GM12878 (cell line): ENCODE results near the gene MAP2K1. TPM values are rescaled to one million over a fixed set of nuclear protein-coding genes. Genes with fewer than 3 reads are reported as not detected.

Source experiments
- ATAC-seq: fragments of 200-7000 bp; cut with Tn5 transposase; 3 replicates; pipeline ENCODE4 v1.9.1; 2020; ENCODE audit warnings: mild to moderate bottlenecking, moderate library complexity
- BruUV-seq: library from RNA; stranded (reverse); fragments of 400-500 nt; replicated peaks from 2 replicates; lab custom pipeline; 2021; lab: Mats Ljungman, UMichigan
- CTCF ChIA-PET: fragments of 300-600 bp; sonication (Branson Sonifier 250); formaldehyde crosslinking; extraction: SDS; loops from one replicate; lab custom pipeline; 2021; ENCODE audit warnings: inconsistent platforms; lab: Yijun Ruan, JAX
- POLR2A ChIA-PET: fragments of 350-600 bp; formaldehyde crosslinking; extraction: SDS; loops from one replicate; lab custom pipeline; 2021; ENCODE audit warnings: inconsistent platforms; lab: Charles Lee
- RAD21 ChIA-PET: fragments of 300-600 bp; sonication (Branson Sonifier 250); formaldehyde crosslinking; loops from one replicate; lab custom pipeline; 2023; ENCODE audit warnings: antibody characterized with exemption; ENCODE audit not compliant: unreplicated experiment; lab: Charles Lee
- SMC1A ChIA-PET: fragments of 300-600 bp; sonication (Branson Sonifier 250); formaldehyde crosslinking; loops from one replicate; lab custom pipeline; 2023; ENCODE audit not compliant: unreplicated experiment, uncharacterized antibody; lab: Charles Lee
- DNase-seq: peaks from one replicate; pipeline ENCODE4 v3.0.0-alpha.2; 2011; ENCODE audit warnings: low read depth, low spot score
- FAIRE-seq: peaks from 3 replicates; lab custom pipeline; 2011; peaks lifted over from hg19 to GRCh38; lab: Jason Lieb, UNC
- H2AFZ ChIP-seq: 2 replicates; pipeline ENCODE4 v1.6.0; 2011; ENCODE audit warnings: low read depth, low read length, control low read depth; ENCODE audit not compliant: control insufficient read depth
- H3K27ac ChIP-seq: 2 replicates; pipeline ENCODE4 v1.5.1; 2011; ENCODE audit warnings: control low read depth; ENCODE audit not compliant: control insufficient read depth, insufficient read depth
- H3K27me3 ChIP-seq, 2 experiments: replicated peaks in 1 of 2; 2 replicates each; pipeline versions ENCODE4 v1.6.0 to v1.6.1; 2011; ENCODE audit warnings: low read length in 1 of 2; ENCODE audit not compliant: control insufficient read depth in 2 of 2, insufficient read depth in 2 of 2
- H3K36me3 ChIP-seq, 2 experiments: 2 replicates each; pipeline ENCODE4 v1.5.1; 2011; ENCODE audit warnings: low read length in 1 of 2; ENCODE audit not compliant: control insufficient read depth in 2 of 2, insufficient read depth in 2 of 2
- H3K4me1 ChIP-seq: 2 replicates; pipeline ENCODE4 v1.6.1; 2011; ENCODE audit warnings: mild to moderate bottlenecking, low read length, moderate library complexity, mixed read lengths; ENCODE audit not compliant: control insufficient read depth, insufficient read depth
- H3K4me2 ChIP-seq: 2 replicates; pipeline ENCODE4 v1.6.0; 2011; ENCODE audit warnings: control low read depth; ENCODE audit not compliant: control insufficient read depth, insufficient read depth
- H3K4me3 ChIP-seq: fragments of 200-600 bp; sonication (generic); 2 replicates; pipeline ENCODE4 v1.5.1; 2016
- H3K79me2 ChIP-seq: 2 replicates; pipeline ENCODE4 v1.6.0; 2011; ENCODE audit warnings: low read length; ENCODE audit not compliant: control insufficient read depth, insufficient read depth
- H3K9ac ChIP-seq: 2 replicates; pipeline ENCODE4 v1.8.0; 2011; ENCODE audit warnings: low read length, control low read depth, mixed read lengths; ENCODE audit not compliant: control insufficient read depth, insufficient read depth
- H3K9me3 ChIP-seq: replicated peaks from 3 replicates; pipeline ENCODE4 v1.5.1; 2011; ENCODE audit warnings: mild to moderate bottlenecking, low read length; ENCODE audit not compliant: control insufficient read depth, insufficient read depth
- H4K20me1 ChIP-seq: 2 replicates; pipeline ENCODE4 v1.6.0; 2011; ENCODE audit not compliant: control insufficient read depth, insufficient read depth
- ASH2L ChIP-seq: fragments of 300-600, 200-600 bp; sonication (generic); IDR thresholded peaks from 2 replicates; pipeline ENCODE4 v1.6.1; 2017; ENCODE audit warnings: low read depth, mild to moderate bottlenecking, borderline replicate concordance
- ATF2 ChIP-seq: IDR thresholded peaks from 2 replicates; pipeline ENCODE4 v1.6.1; 2012; ENCODE audit warnings: low read length, inconsistent platforms
- ATF3 ChIP-seq: IDR thresholded peaks from 2 replicates; pipeline ENCODE4 v1.6.1; 2011; ENCODE audit warnings: low read depth, mild to moderate bottlenecking, low read length, moderate library complexity, borderline replicate concordance; ENCODE audit errors: extremely low read depth
- BRCA1 ChIP-seq: IDR thresholded peaks from 2 replicates; pipeline ENCODE4 v1.6.1; 2011; ENCODE audit warnings: low read depth, low read length, improper control_type of control experiment
- CREM ChIP-seq: IDR thresholded peaks from 2 replicates; pipeline ENCODE4 v1.6.1; 2014; ENCODE audit warnings: antibody characterized with exemption, low read depth
- ETV6 ChIP-seq, 2 experiments: fragments of 450-650 bp in 1 of 2; IDR thresholded peaks in 1 of 2; conservative IDR thresholded peaks in 1 of 2; 2 replicates each; pipeline ENCODE4 v1.6.1; 2014; ENCODE audit warnings: antibody characterized with exemption in 1 of 2, borderline replicate concordance in 1 of 2, low read depth in 1 of 2, mild to moderate bottlenecking in 1 of 2, moderate library complexity in 1 of 2
- HDAC6 ChIP-seq: fragments of 200-600 bp; sonication (generic); IDR thresholded peaks from one replicate; pipeline ENCODE4 v1.8.0; 2017; ENCODE audit warnings: antibody characterized with exemption; ENCODE audit not compliant: unreplicated experiment
- IKZF1 ChIP-seq: fragments of 450-650 bp; conservative IDR thresholded peaks from 2 replicates; pipeline ENCODE4 v1.6.1; 2017; ENCODE audit warnings: antibody characterized with exemption, mild to moderate bottlenecking
- MYC ChIP-seq: IDR thresholded peaks from 2 replicates; pipeline ENCODE4 v1.6.1; 2011; ENCODE audit warnings: mild to moderate bottlenecking, low read length, moderate library complexity, inconsistent platforms; ENCODE audit not compliant: insufficient read depth, insufficient replicate concordance, insufficient read length, severe bottlenecking
- NBN ChIP-seq: fragments of 450-650 bp; IDR thresholded peaks from 2 replicates; pipeline ENCODE4 v1.6.1; 2016
- NR2F1 ChIP-seq: fragments of 450-650 bp; conservative IDR thresholded peaks from 2 replicates; pipeline ENCODE4 v1.6.1; 2017; ENCODE audit warnings: mild to moderate bottlenecking
- POLR2AphosphoS5 ChIP-seq: IDR thresholded peaks from 2 replicates; pipeline ENCODE4 v1.6.1; 2011; ENCODE audit warnings: mild to moderate bottlenecking, low read length, inconsistent platforms
- RELA ChIP-seq: fragments of 450-650 bp; IDR thresholded peaks from 2 replicates; pipeline ENCODE4 v1.8.0; 2014; ENCODE audit warnings: borderline replicate concordance; ENCODE audit not compliant: partially characterized antibody
- WGBS: methylation state at CpG from one replicate; pipeline ENCODE4 v1.1.6; 2016; ENCODE audit warnings: low lambda C conversion rate; ENCODE audit not compliant: insufficient replicate concordance, insufficient coverage; ENCODE audit errors: missing lambda C conversion rate; 5-methylcytosine and 5-hydroxymethylcytosine counted together
- in situ Hi-C: fragments of 300-500 bp; cut with MboI; formaldehyde crosslinking; loops from 9 replicates; pipeline ENCODE4 v1.14.3; 2018; ENCODE audit warnings: mixed read lengths
- intact Hi-C: fragments of 100-400 bp; cut with micrococcal nuclease; formaldehyde crosslinking; loops from one replicate; pipeline ENCODE4 v1.14.2; 2022; ENCODE audit not compliant: unreplicated experiment
- polyA plus RNA-seq, 11 experiments: library from polyadenylated mRNA; depleted of rRNA in 4 of 11; unstranded in 6 of 11; stranded (reverse) in 5 of 11; fragments of >200 nt; fragmentation: Nextera tagmentation in 4 of 11; fragmentation: Illumina TruSeq in 1 of 11; extraction: Ambion mirVana in 4 of 11; extraction: Trizol in 1 of 11; gene quantifications; 1 replicate in 1 of 11; 2 replicates in 10 of 11; pipeline versions ENCODE4 v1.2.1 to v1.2.3, GENCODE V29; 2011 to 2016; ENCODE audit warnings: inconsistent platforms in 2 of 11, missing spikeins in 2 of 11, low read depth in 1 of 11
- total RNA-seq, 4 experiments: library from RNA; depleted of rRNA in 3 of 4; stranded (reverse); fragments of >200 nt in 3 of 4; fragmentation: Illumina TruSeq in 1 of 4; extraction: Trizol in 1 of 4; gene quantifications; 2 replicates each; pipeline versions ENCODE4 v1.2.1 to v1.2.3, GENCODE V29; 2013 to 2021
- TF ChIP-seq, protein P1 (sequence below): IDR thresholded peaks from 2 replicates; pipeline ENCODE4 v1.6.1; 2012; ENCODE audit warnings: mild to moderate bottlenecking, low read depth, low read length

MAP2K1 gene
- total and polyA plus RNA-seq, 10 of the 15 experiments (the other 5 are each of a cell fraction or from before 2014, with no cell fraction given): 11.2 to 112 (median 56.6) TPM

DNA sequence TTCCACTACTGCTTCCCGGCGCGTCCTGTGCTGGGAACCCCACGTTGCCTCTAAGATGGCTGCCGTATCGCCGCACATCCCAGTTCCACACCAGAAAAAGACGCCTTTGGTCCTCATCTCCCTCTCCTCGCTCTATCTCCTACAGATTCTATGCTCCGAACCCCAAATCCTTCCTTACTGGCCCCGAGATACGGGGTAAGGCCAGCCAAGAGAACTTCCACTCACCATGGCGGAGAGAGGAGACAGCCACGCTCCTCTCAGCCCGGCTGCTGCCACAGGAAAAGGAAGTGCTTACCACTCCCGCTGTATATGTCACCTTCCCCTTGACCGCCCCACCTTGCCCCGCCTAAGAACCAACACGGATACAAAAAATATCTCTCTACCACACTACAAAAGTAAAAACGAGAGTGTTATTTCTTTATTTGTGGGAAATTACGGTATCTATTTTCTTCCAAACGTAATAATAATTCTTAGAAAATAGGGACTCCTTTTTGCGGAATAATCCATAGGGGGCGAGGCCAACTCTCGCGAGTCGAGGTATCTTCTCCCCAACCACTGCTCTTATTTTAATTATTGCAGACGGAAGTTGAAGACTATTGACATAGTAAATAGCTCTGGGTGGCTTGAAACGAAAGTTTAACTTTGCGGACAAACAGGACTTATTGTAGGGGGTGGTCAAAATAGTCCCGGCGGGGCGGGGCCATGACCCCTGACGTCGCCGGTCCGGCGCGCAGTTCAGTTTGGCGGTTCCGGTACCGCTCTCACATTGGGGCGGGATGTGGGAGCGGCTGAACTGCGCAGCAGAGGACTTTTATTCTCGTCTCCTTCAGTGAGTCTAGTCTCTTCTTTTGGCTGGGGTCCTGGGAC is 118.1 kb downstream of the MAP2K1 start, which contains the start of the genes RPL4 and ZWILCH:
Gene RPL4 (minus strand): TSS at position 293 of the 867 bp plus-strand sequence. CDS start 65 bp downstream, at position 228.
Gene ZWILCH (plus strand): TSS at position 764 of the 867 bp plus-strand sequence. CDS start 13 bp downstream, at position 777.
- FAIRE-seq: peak; percentile 44
- intact Hi-C loops: no loop called here
- TF ChIP-seq ATF2: peak; percentile 66; the same call in 1 of the 2 replicates
- TF ChIP-seq BRCA1: peak; percentile 75
- peak; percentile 93 for TF ChIP-seq MYC
- TF ChIP-seq ASH2L: no peak
- peak; percentile 55; the same call in 1 of the 2 replicates for TF ChIP-seq CREM
- TF ChIP-seq ATF3: no peak
- TF ChIP-seq NR2F1: peak; percentile 75; the same call in 1 of the 2 replicates
- peak; percentile 91 for TF ChIP-seq NBN
- TF ChIP-seq ETV6 (conservative IDR thresholded peaks at IDR 0.05 in 1 of 2, IDR thresholded peaks at IDR 0.05 in 1 of 2; ENCODE audit: borderline replicate concordance in 1 of 2, low read depth in 1 of 2): peak in 1 of 2 experiments; percentile 55; a peak in 1 of 4 replicates
- peak; percentile 99 for TF ChIP-seq POLR2AphosphoS5
- TF ChIP-seq, protein P1, sequence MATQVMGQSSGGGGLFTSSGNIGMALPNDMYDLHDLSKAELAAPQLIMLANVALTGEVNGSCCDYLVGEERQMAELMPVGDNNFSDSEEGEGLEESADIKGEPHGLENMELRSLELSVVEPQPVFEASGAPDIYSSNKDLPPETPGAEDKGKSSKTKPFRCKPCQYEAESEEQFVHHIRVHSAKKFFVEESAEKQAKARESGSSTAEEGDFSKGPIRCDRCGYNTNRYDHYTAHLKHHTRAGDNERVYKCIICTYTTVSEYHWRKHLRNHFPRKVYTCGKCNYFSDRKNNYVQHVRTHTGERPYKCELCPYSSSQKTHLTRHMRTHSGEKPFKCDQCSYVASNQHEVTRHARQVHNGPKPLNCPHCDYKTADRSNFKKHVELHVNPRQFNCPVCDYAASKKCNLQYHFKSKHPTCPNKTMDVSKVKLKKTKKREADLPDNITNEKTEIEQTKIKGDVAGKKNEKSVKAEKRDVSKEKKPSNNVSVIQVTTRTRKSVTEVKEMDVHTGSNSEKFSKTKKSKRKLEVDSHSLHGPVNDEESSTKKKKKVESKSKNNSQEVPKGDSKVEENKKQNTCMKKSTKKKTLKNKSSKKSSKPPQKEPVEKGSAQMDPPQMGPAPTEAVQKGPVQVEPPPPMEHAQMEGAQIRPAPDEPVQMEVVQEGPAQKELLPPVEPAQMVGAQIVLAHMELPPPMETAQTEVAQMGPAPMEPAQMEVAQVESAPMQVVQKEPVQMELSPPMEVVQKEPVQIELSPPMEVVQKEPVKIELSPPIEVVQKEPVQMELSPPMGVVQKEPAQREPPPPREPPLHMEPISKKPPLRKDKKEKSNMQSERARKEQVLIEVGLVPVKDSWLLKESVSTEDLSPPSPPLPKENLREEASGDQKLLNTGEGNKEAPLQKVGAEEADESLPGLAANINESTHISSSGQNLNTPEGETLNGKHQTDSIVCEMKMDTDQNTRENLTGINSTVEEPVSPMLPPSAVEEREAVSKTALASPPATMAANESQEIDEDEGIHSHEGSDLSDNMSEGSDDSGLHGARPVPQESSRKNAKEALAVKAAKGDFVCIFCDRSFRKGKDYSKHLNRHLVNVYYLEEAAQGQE: peak; percentile 55
- TF ChIP-seq RELA: peak; percentile 35
- TF ChIP-seq HDAC6: no peak
- peak; percentile 55; the same call in 1 of the 2 replicates for TF ChIP-seq IKZF1

More for the DNA sequence above, 118.1 kb downstream of the MAP2K1 start, which contains the start of the genes RPL4 and ZWILCH:
- H3K27ac ChIP-seq: peak within 1 kb of the TSS; percentile 97
- SMC1A ChIA-PET: interaction anchor here (1.5 to 2.5 kb wide), 4 partner anchors 94 to 582 kb away, joined by 4 to 10 read pairs (median 7); no protein-coding TSS in a partner anchor
- no peaks in the 10 kb centered on the region for H3K9me3 ChIP-seq
- DNase-seq: peak; percentile 78
- H3K4me3 ChIP-seq: peak within 1 kb of the TSS; percentile 99
- peaks cover 3% of the 10 kb centered on the region; the same call in 1 of the 2 replicates for H4K20me1 ChIP-seq
- POLR2A ChIA-PET: interaction anchor here (0.6 to 2.3 kb wide), 9 partner anchors 30 to 210 kb away, joined by 3 to 9 read pairs (median 5); partner anchors contain the start of gene MAP2K1
- H3K9ac ChIP-seq: peak within 1 kb of the TSS; percentile 97
- in situ Hi-C loops: loop anchor here (5.0 kb wide), 1 partner anchor 147 kb away; the partner anchor contains the start of gene TIPIN
- RAD21 ChIA-PET: interaction anchor here (0.7 to 1.5 kb wide), 6 partner anchors 115 to 211 kb away, joined by 3 to 7 read pairs (median 4); partner anchors contain the start of gene MAP2K1
- no peaks in the 10 kb centered on the region for H3K27me3 ChIP-seq
- peak; percentile 83 for ATAC-seq
- H3K4me2 ChIP-seq: peak within 1 kb of the TSS; percentile 39
- H2AFZ ChIP-seq: peak within 1 kb of the TSS; percentile 95
- no TSS peak for BruUV-seq
- H3K79me2 ChIP-seq: peaks cover 81% of the 10 kb centered on the region
- under 1% methylated on average over 46 of the region's 46 CpGs for WGBS
- H3K36me3 ChIP-seq: peaks cover 2 to 29% of the 10 kb centered on the region in 2 experiments
- peaks cover 4% of the 10 kb centered on the region; the same call in 1 of the 2 replicates for H3K4me1 ChIP-seq
- CTCF ChIA-PET: interaction anchor here (1.0 to 1.9 kb wide), 5 partner anchors 32 to 150 kb away, joined by 3 to 11 read pairs (median 4); partner anchors contain the start of gene MAP2K1
